PFSK-1 (cell line): ENCODE data around the gene SRY.

Experiments used
- FOXP2 ChIP-seq: optimal IDR thresholded peaks from 2 replicates; pipeline ENCODE3; 2011; ENCODE audit warnings: borderline replicate concordance, control low read depth, inconsistent platforms; ENCODE audit not compliant: insufficient read depth; ENCODE audit errors: extremely low read length, extremely low read depth
- POLR2AphosphoS5 ChIP-seq: IDR thresholded peaks from 2 replicates; pipeline ENCODE4 v1.6.1; 2012; ENCODE audit warnings: low read depth, mild to moderate bottlenecking, control low read depth, low read length, moderate library complexity
- SIN3A ChIP-seq: IDR thresholded peaks from 2 replicates; pipeline ENCODE4 v1.6.1; 2012; ENCODE audit warnings: mild to moderate bottlenecking, low read length, moderate library complexity, borderline replicate concordance; ENCODE audit not compliant: insufficient read depth
- TAF1 ChIP-seq: IDR thresholded peaks from 2 replicates; pipeline ENCODE4 v1.6.1; 2012; ENCODE audit warnings: low read length, control low read depth, borderline replicate concordance; ENCODE audit not compliant: insufficient read depth
- TF ChIP-seq, protein P1 (sequence below), 2 experiments: IDR thresholded peaks; 2 replicates each; pipeline versions ENCODE4 v1.6.1 to v1.8.0; 2011 to 2012; ENCODE audit warnings: low read depth in 2 of 2, low read length in 2 of 2, control low read depth in 1 of 2, inconsistent platforms in 1 of 2, mild to moderate bottlenecking in 1 of 2, moderate library complexity in 1 of 2; ENCODE audit not compliant: insufficient read depth in 1 of 2

DNA sequence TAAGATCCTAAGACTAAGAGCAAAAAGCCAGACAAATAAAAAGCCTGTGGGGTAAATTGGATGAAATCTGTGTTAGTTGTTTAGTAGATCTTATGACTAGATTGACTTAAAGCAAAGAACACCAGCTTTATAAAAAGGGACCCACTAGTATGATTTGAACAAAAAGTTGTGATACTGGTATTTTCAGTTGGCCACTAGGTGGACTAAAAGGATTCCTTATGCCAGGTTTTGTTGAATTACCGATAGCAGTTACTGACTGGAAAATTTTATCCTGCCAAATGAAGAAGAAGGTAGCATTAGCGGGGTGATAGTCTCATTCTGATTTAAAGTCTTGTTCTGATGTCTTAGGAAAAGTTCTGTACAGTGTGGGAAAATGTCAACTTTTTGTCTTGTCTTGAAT, 12.8 kb upstream of the SRY start:
- TF ChIP-seq POLR2AphosphoS5 (no peak), SIN3A (no peak), TAF1 (no peak), FOXP2 (no peak)
- TF ChIP-seq, protein P1, sequence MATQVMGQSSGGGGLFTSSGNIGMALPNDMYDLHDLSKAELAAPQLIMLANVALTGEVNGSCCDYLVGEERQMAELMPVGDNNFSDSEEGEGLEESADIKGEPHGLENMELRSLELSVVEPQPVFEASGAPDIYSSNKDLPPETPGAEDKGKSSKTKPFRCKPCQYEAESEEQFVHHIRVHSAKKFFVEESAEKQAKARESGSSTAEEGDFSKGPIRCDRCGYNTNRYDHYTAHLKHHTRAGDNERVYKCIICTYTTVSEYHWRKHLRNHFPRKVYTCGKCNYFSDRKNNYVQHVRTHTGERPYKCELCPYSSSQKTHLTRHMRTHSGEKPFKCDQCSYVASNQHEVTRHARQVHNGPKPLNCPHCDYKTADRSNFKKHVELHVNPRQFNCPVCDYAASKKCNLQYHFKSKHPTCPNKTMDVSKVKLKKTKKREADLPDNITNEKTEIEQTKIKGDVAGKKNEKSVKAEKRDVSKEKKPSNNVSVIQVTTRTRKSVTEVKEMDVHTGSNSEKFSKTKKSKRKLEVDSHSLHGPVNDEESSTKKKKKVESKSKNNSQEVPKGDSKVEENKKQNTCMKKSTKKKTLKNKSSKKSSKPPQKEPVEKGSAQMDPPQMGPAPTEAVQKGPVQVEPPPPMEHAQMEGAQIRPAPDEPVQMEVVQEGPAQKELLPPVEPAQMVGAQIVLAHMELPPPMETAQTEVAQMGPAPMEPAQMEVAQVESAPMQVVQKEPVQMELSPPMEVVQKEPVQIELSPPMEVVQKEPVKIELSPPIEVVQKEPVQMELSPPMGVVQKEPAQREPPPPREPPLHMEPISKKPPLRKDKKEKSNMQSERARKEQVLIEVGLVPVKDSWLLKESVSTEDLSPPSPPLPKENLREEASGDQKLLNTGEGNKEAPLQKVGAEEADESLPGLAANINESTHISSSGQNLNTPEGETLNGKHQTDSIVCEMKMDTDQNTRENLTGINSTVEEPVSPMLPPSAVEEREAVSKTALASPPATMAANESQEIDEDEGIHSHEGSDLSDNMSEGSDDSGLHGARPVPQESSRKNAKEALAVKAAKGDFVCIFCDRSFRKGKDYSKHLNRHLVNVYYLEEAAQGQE (IDR thresholded peaks at IDR 0.05; ENCODE audit: insufficient read depth in 1 of 2, low read depth in 2 of 2, low read length in 2 of 2): no peak
